Dedifferentiated amniotic fluid mesenchymal stem cell (primary cell): ENCODE results near the gene PSMB2.
A peak's percentile ranks its signal among the peaks of the same experiment; 100 is the strongest.

Source experiments
- DNase-seq: peaks from one replicate; pipeline ENCODE4 v3.0.0-alpha.2; 2016; ENCODE audit errors: extremely low spot score

PSMB2 gene

DNA sequence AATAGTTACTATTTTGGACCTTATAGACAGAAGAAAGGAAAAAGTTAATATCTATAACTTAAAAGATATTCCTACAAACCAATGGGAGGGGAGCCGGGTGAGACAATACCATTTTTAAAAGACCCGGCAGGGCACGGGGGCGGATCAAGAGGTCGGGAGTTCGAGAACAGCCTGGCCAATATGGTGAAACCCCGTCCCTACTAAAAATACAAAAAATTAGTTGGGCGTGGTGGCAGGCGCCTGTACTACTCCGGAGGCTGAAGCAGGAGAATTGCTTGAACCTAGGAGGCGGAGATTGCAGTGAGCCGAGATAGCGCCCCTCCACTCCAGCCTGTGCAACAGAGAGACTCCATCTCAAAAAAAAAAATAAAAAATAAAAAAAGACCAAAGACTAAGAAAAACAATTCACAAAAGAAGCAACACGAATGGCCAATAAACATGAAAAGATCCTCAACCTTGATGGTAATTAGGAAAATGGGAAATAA, 1.2 kb upstream of the PSMB2 start:
- DNase-seq: no peak

GRCh38 chr1:35640380-35641232, 720 bp downstream of the PSMB2 start:
- no peak for DNase-seq

DNA sequence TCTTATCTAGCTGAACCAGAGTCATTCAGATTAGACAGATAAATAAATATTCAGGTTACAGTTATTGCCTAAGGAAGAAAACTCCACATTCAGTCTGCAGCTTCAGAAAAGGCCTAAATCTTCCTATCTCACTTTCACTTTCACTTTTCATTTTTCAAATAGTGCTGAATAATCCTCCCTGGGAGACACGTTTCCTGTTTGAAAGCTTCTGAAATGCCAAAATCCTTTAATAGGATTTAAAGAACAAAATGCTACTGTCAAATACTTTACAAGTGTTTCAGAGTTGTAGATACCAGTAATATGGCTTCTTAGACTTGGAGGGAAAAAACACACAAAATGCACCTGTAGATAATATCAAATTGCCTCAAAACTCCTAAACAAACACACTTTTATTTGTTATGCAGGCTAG, 3.9 kb downstream of the PSMB2 start:
- peak; percentile 59 for DNase-seq

DNA sequence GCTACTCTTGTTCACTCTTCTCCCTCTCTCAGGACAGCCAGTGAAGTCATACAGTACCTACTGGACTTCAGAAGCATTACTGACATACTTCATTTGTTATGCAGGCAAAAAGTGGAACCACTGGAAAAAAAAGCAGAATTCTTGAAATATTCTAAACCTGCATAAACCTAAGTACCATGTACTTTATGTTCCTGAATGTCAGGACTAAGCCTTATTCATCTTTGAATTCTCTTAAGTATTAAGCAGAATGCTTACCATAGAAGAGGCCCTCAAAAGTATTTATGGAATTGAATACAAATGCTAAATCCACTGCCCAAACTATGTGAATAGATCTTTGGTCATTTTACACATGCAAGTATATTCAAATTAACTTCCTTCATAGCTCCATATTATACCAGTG, 7.8 kb downstream of the PSMB2 start:
- no peak for DNase-seq

DNA sequence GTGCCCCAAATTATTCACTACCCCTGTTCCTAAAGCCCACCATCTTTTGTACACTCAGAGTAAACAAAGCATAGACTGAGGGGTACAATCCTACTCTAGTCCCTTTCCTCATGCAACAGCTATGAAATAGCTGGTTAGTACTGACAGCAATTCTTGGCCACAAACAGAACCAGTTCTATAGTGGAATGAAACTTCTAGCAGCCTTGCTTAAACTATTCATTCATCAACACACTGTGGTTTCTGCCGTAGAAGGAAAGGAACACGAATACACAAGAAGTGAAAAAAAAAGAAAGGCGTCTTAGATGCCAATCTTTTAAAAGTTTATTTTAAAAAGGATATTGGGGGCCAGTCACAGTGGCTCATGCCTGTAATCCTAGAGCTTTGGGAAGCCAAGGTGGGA, 9.9 kb downstream of the PSMB2 start:
- no peak for DNase-seq

- no peak for DNase-seq
Observed at GRCh38 chr1:35629051-35629450, 12.3 kb downstream of the PSMB2 start.

DNA sequence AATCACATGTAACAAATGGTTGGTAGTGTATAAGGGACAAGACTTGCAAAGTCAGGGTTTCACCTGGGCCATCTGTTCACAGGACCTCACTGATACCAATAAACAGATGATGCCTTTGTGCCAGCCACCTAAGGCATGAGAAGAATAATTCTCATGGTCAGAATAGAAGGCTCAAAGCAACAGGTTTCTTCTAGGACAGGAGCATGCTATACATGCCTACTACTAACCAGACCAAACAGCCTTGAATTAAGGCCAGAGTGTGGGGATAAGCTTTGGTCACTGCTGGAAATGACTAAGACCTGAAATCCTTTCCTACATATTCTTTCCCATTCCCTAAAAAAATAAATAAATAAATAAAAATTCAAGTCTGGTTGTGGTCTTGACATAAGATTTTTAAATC, 17.5 kb downstream of the PSMB2 start:
- DNase-seq: no peak

- DNase-seq: no peak
Observed at GRCh38 chr1:35622510-35623178, 18.7 kb downstream of the PSMB2 start.

- DNase-seq: no peak
Observed at GRCh38 chr1:35619237-35620121, 21.8 kb downstream of the PSMB2 start.

DNA sequence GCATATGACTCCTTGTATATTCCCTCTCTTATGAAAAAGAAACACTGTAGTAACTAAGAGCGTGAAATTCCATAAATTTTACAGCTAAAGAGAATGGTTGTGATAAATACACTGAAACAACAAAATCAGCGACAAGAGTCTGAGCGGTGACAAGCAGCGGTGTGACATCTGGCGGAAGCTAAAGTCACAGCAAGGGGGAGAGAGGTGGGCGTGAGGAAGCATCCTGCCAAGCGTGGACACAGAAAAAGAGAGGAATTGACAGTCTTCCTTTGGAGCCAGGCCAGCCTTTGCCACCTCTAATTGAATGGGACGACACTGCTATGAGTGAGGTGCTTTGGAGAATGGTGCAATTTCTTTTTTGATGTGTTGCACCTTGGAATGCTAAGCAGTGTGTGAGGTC, 25.9 kb downstream of the PSMB2 start:
- DNase-seq: no peak

DNA sequence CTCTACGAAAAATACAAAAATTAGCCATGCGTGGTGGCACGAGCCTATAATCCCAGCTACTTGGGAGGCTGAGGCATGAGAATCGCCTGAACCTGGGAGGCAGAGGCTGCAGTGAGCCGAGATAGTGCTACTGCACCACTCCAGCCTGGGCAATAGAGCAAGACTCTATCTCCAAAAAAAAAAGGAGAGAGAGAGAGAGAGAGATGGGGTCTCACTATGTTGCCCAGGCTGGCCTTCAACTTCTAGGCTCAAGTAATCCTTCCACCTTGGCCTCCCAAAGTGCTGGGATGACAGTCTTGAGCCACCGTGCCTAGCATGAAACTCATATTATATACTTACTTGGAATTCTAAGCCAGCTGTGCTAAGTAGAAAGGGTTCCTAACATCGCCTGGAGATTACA, 29.7 kb downstream of the PSMB2 start:
- DNase-seq: no peak

GRCh38 chr1:35605867-35606182, 35.5 kb downstream of the PSMB2 start:
- peak; percentile 56 for DNase-seq

- DNase-seq: peak; percentile 20
Observed at GRCh38 chr1:35605071-35605866, 36.1 kb downstream of the PSMB2 start.

GRCh38 chr1:35603941-35604340, 37.4 kb downstream of the PSMB2 start:
- DNase-seq: no peak

GRCh38 chr1:35603468-35603867, 37.9 kb downstream of the PSMB2 start:
- DNase-seq: no peak

DNA sequence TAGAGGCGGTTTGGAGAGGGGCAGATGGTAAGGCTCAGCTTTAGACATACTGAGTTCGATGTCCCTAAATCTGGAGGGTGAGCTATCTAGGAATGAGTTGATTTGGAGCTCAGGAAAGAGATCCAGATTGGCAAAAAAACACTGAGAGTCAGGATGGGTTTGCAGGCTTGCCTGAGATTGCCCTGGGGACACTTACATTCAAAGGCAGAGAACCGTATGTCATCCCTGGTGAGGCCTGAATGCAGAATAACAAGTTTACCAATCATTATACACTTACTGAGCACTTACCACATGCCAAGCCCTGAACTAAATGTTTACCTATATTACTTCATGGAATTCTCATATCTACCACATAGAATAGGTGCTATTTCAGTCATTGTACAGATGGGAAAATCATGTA, 40.7 kb downstream of the PSMB2 start:
- DNase-seq: no peak

- no peak for DNase-seq
Observed at GRCh38 chr1:35599411-35599810, 41.9 kb downstream of the PSMB2 start.

DNA sequence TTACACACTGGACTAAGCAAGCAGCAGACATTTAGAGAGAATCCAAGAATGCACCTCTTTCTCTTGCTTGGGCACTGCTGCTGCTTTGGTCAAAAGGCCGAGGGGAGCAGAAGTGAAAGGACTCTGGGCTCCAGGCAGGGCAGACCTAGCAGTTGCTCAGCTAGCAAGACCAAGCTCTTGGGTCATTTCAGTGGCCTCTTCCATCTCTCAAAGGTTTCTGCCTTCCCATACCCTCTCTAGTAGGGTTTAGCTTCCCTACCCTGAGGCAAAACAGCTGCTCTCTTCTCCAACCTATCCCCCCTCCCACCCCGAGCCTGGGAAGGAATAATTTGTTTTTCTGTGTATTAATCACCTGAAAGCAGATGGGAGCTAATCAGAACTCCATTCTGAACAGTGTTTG, 42.4 kb downstream of the PSMB2 start:
- DNase-seq: no peak

DNA sequence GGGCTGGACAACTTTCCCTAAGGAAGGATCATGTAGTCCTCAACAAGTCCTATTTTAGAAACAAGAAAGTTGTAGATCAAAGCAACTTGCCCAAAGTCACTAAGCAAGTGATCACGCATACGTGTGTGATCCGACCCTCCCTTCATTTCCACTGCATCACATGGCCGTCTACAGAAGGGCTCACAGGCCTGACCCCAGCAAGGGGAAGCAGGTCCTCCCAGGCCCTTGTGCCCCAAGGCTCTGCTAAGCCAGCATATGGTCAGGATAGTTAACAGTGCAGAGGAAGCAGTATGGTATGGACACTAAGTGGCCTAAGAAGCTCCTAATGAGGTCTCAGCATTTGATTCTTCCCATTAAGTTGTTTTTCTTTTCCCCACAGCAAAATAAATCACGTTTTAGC, 43.5 kb downstream of the PSMB2 start:
- DNase-seq: no peak

- DNase-seq: no peak
Observed at GRCh38 chr1:35595684-35596083, 45.6 kb downstream of the PSMB2 start.

DNA sequence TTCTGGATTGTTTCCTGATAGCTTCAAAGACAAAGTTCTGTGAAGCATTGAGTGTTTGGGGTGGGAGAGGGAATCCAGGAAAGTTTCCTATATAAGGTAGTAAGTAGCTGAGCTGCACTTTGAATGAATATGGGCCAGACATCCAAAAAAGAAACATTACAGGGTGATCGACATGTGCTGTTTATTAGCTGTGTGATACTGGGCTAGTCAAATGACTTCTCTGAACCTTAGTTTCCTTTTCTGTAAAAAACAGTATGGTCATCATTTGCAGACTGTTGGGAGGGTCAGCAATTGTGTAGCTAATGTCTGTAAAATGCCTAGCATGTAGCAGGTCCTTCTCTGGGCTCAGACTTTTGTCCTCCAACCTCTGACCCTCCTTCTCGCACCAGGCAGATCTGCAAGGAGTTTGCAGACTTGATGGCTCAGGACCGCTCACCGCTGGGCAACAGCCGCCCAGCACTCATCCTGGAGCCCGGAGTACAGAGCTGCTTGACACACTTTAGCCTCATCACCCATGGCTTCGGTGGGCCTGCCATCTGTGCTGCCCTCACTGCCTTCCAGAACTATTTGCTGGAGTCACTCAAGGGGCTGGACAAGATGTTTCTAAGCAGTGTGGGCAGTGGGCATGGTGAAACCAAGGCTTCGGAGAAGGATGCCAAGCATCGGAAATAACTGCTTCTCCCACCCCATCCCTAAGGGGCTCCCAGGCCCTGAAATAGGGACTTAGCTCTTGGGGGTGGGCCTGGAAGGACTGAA, 47.1 kb downstream of the PSMB2 start:
- DNase-seq: no peak
